SK-N-SH (cell line): ENCODE data around the gene MNX1. TPM values are rescaled to one million over a fixed set of nuclear protein-coding genes. Genes with fewer than 3 reads are reported as not detected.

Experiments used
- CTCF ChIA-PET: fragments of 300-600, 350-600 bp; formaldehyde crosslinking; extraction: SDS; loops from one replicate; lab custom pipeline; 2021; lab: Yijun Ruan, JAX
- POLR2A ChIA-PET: fragments of 350-600 bp; sonication (Branson Sonifier 250); formaldehyde crosslinking; extraction: SDS; loops from one replicate; lab custom pipeline; 2020; ENCODE audit warnings: antibody characterized with exemption, inconsistent platforms; lab: Yijun Ruan, JAX
- DNase-seq: peaks from one replicate; pipeline ENCODE4 v3.0.0; 2012
- H2AFZ ChIP-seq: fragments of 200-600 bp; sonication (generic); 2 replicates; pipeline ENCODE4 v1.8.1; 2016; ENCODE audit warnings: antibody characterized with exemption, mild to moderate bottlenecking, low read depth
- H3F3A ChIP-seq: fragments of 200-600 bp; sonication (generic); replicated peaks from 2 replicates; pipeline ENCODE3; 2016; ENCODE audit warnings: antibody characterized with exemption, mild to moderate bottlenecking; ENCODE audit not compliant: insufficient read depth
- H3K27ac ChIP-seq, 2 experiments: fragments of 200-500 bp in 1 of 2; fragments of 200-600 bp in 1 of 2; sonication (Bioruptor generic) in 1 of 2; sonication (generic), shearing (Covaris generic) in 1 of 2; 2 replicates each; pipeline versions ENCODE4 v1.5.1 to v1.6.1; 2014 to 2016; ENCODE audit warnings: low read depth in 2 of 2, inconsistent platforms in 1 of 2, low read length in 1 of 2, mild to moderate bottlenecking in 1 of 2, mixed read lengths in 1 of 2
- H3K27me3 ChIP-seq: fragments of 200-600 bp; sonication (generic), shearing (Covaris generic); 2 replicates; pipeline ENCODE4 v1.6.1; 2016; ENCODE audit warnings: mixed run types; ENCODE audit not compliant: insufficient read depth
- H3K36me3 ChIP-seq, 2 experiments: fragments of 200-500 bp in 1 of 2; fragments of 200-600 bp in 1 of 2; sonication (Bioruptor generic) in 1 of 2; sonication (generic) in 1 of 2; replicated peaks in 1 of 2; 2 replicates each; pipeline versions ENCODE3 to v1.5.1; 2014 to 2016; ENCODE audit warnings: low read length in 1 of 2, mild to moderate bottlenecking in 1 of 2; ENCODE audit not compliant: insufficient read depth in 2 of 2, control insufficient read depth in 1 of 2
- H3K4me1 ChIP-seq, 2 experiments: fragments of 200-500 bp in 1 of 2; fragments of 200-600 bp in 1 of 2; sonication (Bioruptor generic) in 1 of 2; sonication (generic), shearing (Covaris generic) in 1 of 2; 2 replicates each; pipeline versions ENCODE4 v1.5.1 to v1.6.1; 2014 to 2016; ENCODE audit warnings: low read depth in 1 of 2, low read length in 1 of 2, mixed run types in 1 of 2; ENCODE audit not compliant: insufficient read depth in 2 of 2, control insufficient read depth in 1 of 2
- H3K4me2 ChIP-seq: fragments of 200-600 bp; sonication (generic), shearing (Covaris generic); 2 replicates; pipeline ENCODE4 v1.6.1; 2017; ENCODE audit warnings: mixed run types
- H3K4me3 ChIP-seq, 2 experiments: fragments of 200-500 bp in 1 of 2; fragments of 200-600 bp in 1 of 2; sonication (Bioruptor generic) in 1 of 2; sonication (generic), shearing (Covaris generic) in 1 of 2; 2 replicates each; pipeline versions ENCODE4 v1.5.1 to v1.8.1; 2014 to 2016; ENCODE audit warnings: low read depth in 2 of 2, inconsistent platforms in 1 of 2, low read length in 1 of 2, mild to moderate bottlenecking in 1 of 2, mixed read lengths in 1 of 2, moderate library complexity in 1 of 2
- H3K79me2 ChIP-seq: fragments of 200-600 bp; sonication (generic); 2 replicates; pipeline ENCODE4 v1.8.1; 2017; ENCODE audit warnings: mild to moderate bottlenecking; ENCODE audit not compliant: insufficient read depth
- H3K9ac ChIP-seq: fragments of 200-600 bp; sonication (generic); 2 replicates; pipeline ENCODE4 v1.6.1; 2017; ENCODE audit warnings: mixed run types
- H3K9me2 ChIP-seq: fragments of 200-600 bp; sonication (generic); 2 replicates; pipeline ENCODE4 v1.6.1; 2017; ENCODE audit warnings: mixed run types
- H3K9me3 ChIP-seq: fragments of 200-600 bp; sonication (generic); 2 replicates; pipeline ENCODE4 v1.6.1; 2017; ENCODE audit warnings: mixed run types, mild to moderate bottlenecking, moderate library complexity
- H4K20me1 ChIP-seq: fragments of 200-600 bp; sonication (generic); 2 replicates; pipeline ENCODE4 v1.6.1; 2017; ENCODE audit warnings: mild to moderate bottlenecking, mixed run types; ENCODE audit not compliant: insufficient read depth
- CTCF ChIP-seq: fragments of 200-600 bp; sonication (generic); IDR thresholded peaks from 2 replicates; pipeline ENCODE4 v1.6.1; 2017; ENCODE audit warnings: antibody characterized with exemption, mild to moderate bottlenecking, moderate library complexity
- ELF1 ChIP-seq: IDR thresholded peaks from 2 replicates; pipeline ENCODE4 v1.4.0; 2012
- EP300 ChIP-seq, 2 experiments: IDR thresholded peaks; 2 replicates each; pipeline versions ENCODE4 v1.4.0 to v1.6.1; 2012; ENCODE audit warnings: borderline replicate concordance in 1 of 2, low read depth in 1 of 2, low read length in 1 of 2
- EZH2phosphoT487 ChIP-seq: fragments of 200-600 bp; sonication (generic); IDR thresholded peaks from 2 replicates; pipeline ENCODE4 v1.6.1; 2017; ENCODE audit warnings: low read depth, mixed run types, mild to moderate bottlenecking, antibody characterized with exemption, moderate library complexity, borderline replicate concordance
- FOSL2 ChIP-seq: IDR thresholded peaks from 2 replicates; pipeline ENCODE4 v1.4.0; 2012; ENCODE audit warnings: low read depth, mild to moderate bottlenecking, moderate library complexity, borderline replicate concordance
- GABPA ChIP-seq: IDR thresholded peaks from 2 replicates; pipeline ENCODE4 v1.4.0; 2012; ENCODE audit warnings: low read depth, mild to moderate bottlenecking
- JUND ChIP-seq: IDR thresholded peaks from 2 replicates; pipeline ENCODE4 v1.4.0; 2012
- MEF2A ChIP-seq: IDR thresholded peaks from 2 replicates; pipeline ENCODE4 v1.4.0; 2012; ENCODE audit warnings: low read depth, borderline replicate concordance
- NFIC ChIP-seq: IDR thresholded peaks from 2 replicates; pipeline ENCODE4 v1.4.0; 2012; ENCODE audit warnings: borderline replicate concordance
- NRF1 ChIP-seq: IDR thresholded peaks from 2 replicates; pipeline ENCODE4 v1.6.1; 2012; ENCODE audit warnings: low read depth, mild to moderate bottlenecking, low read length
- PBX3 ChIP-seq: IDR thresholded peaks from 2 replicates; pipeline ENCODE4; 2012
- POLR2AphosphoS5 ChIP-seq: IDR thresholded peaks from 2 replicates; pipeline ENCODE4 v1.6.1; 2012; ENCODE audit warnings: low read depth, low read length
- RAD21 ChIP-seq: IDR thresholded peaks from 2 replicates; pipeline ENCODE4 v1.6.1; 2012; ENCODE audit warnings: mild to moderate bottlenecking, low read length
- RCOR1 ChIP-seq: fragments of 150-350 bp; IDR thresholded peaks from 2 replicates; pipeline ENCODE4 v1.6.1; 2017; ENCODE audit warnings: antibody characterized with exemption, low read length
- REST ChIP-seq: IDR thresholded peaks from 2 replicates; pipeline ENCODE4 v1.6.1; 2012; ENCODE audit warnings: mild to moderate bottlenecking, low read depth, low read length, moderate library complexity
- RXRA ChIP-seq: IDR thresholded peaks from 2 replicates; pipeline ENCODE4 v1.4.0; 2012; ENCODE audit warnings: low read depth, mild to moderate bottlenecking, borderline replicate concordance
- TCF12 ChIP-seq: IDR thresholded peaks from 2 replicates; pipeline ENCODE4 v1.4.0; 2012
- USF1 ChIP-seq: IDR thresholded peaks from 2 replicates; pipeline ENCODE4 v1.4.0; 2012; ENCODE audit warnings: low read depth, borderline replicate concordance
- ZBTB33 ChIP-seq: IDR thresholded peaks from 2 replicates; pipeline ENCODE4 v1.4.0; 2012; ENCODE audit warnings: low read depth, borderline replicate concordance
- WGBS: methylation state at CpG from one replicate; pipeline ENCODE4 v1.1.6; 2017; ENCODE audit warnings: low lambda C conversion rate; 5-methylcytosine and 5-hydroxymethylcytosine counted together
- polyA plus RNA-seq, 3 experiments: library from polyadenylated mRNA; depleted of rRNA; stranded (reverse); fragments of >200 nt; gene quantifications; 2 replicates each; pipeline ENCODE4 v1.2.3, GENCODE V29; 2012

The MNX1 gene
- polyA plus RNA-seq, 1 of the 3 experiments (the other 2 are of a cell fraction): not detected

- TF ChIP-seq CTCF (no peak), PBX3 (no peak), RCOR1 (no peak), EZH2phosphoT487 (no peak), REST (no peak), GABPA (no peak), FOSL2 (no peak), USF1 (no peak), NRF1 (no peak), ZBTB33 (no peak), JUND (no peak), MEF2A (no peak), RAD21 (no peak), ELF1 (no peak), NFIC (no peak), POLR2AphosphoS5 (no peak), EP300 (IDR thresholded peaks at IDR 0.05; ENCODE audit: borderline replicate concordance in 1 of 2, low read depth in 1 of 2, low read length in 1 of 2) (no peak), RXRA (no peak), TCF12 (no peak)
Observed at GRCh38 chr7:157041004-157041403, 30.5 kb upstream of the MNX1 start.

More at GRCh38 chr7:157041004-157041403, 30.5 kb upstream of the MNX1 start:
- Histone ChIP-seq H3K27ac (no peak overlapping the region), H2AFZ (no peak overlapping the region), H3K4me3 (no peak overlapping the region), H3K9me3 (no peaks in the 10 kb centered on the region), H3K4me2 (no peak overlapping the region), H3F3A (peaks cover 6% of the 10 kb centered on the region), H3K79me2 (no peaks in the 10 kb centered on the region), H3K27me3 (peaks cover 86% of the 10 kb centered on the region), H3K9ac (no peak overlapping the region), H3K4me1 (peaks cover 0 to 11% of the 10 kb centered on the region in 2 experiments; a peak in 1 of 4 replicates), H3K36me3 (no peaks in the 10 kb centered on the region), H4K20me1 (no peaks in the 10 kb centered on the region), H3K9me2 (no peaks in the 10 kb centered on the region)
- 27% methylated on average over 13 of the region's 13 CpGs for WGBS
- no peak for DNase-seq
- ChIA-PET CTCF (interaction anchor here (0.6 to 1.8 kb wide), 5 partner anchors 20 to 232 kb away, joined by 3 to 6 read pairs (median 4); partner anchors contain the start of gene NOM1), POLR2A (no interaction called here)
